Kidney (tissue), 14 donors: Measurements from ENCODE around the gene TLX2. TPM values are rescaled to one million over a fixed set of nuclear protein-coding genes. Genes with fewer than 3 reads are reported as not detected.
A peak's percentile ranks its signal among the peaks of the same experiment; 100 is the strongest.

Experiments
- DNase-seq, 5 donors: peaks; one replicate each; pipeline ENCODE4 v3.0.0-alpha.2; 2013 to 2020
- FAIRE-seq: peaks from 2 replicates; lab custom pipeline; 2012; peaks lifted over from hg19 to GRCh38; lab: Jason Lieb, UNC
- H3K27ac ChIP-seq, 2 donors: one replicate each; pipeline ENCODE4 v1.7.0; 2013; ENCODE audit warnings: low read depth in 2 of 2, low read length in 2 of 2, inconsistent platforms in 1 of 2
- H3K27me3 ChIP-seq: one replicate; pipeline ENCODE4 v1.7.1; 2013; ENCODE audit warnings: low read length, inconsistent platforms; ENCODE audit not compliant: control insufficient read depth, insufficient read depth
- H3K36me3 ChIP-seq, 3 donors: one replicate each; pipeline versions ENCODE4 v1.7.0 to v1.7.1; 2013; ENCODE audit warnings: low read length in 3 of 3, control low read depth in 1 of 3, inconsistent platforms in 1 of 3; ENCODE audit not compliant: insufficient read depth in 3 of 3, control insufficient read depth in 2 of 3
- H3K4me1 ChIP-seq, 3 donors: one replicate each; pipeline versions ENCODE4 v1.7.0 to v1.7.1; 2013; ENCODE audit warnings: low read length in 3 of 3, inconsistent platforms in 1 of 3, low read depth in 1 of 3; ENCODE audit not compliant: control insufficient read depth in 2 of 3, insufficient read depth in 2 of 3
- H3K4me3 ChIP-seq, 3 donors: one replicate each; pipeline versions ENCODE4 v1.7.0 to v1.8.1; 2013; ENCODE audit warnings: low read length in 3 of 3, control low read depth in 1 of 3, inconsistent platforms in 1 of 3
- H3K9ac ChIP-seq, 3 donors: one replicate each; pipeline versions ENCODE4 v1.7.0 to v1.7.1; 2013; ENCODE audit warnings: low read length in 3 of 3, control low read depth in 1 of 3, inconsistent platforms in 1 of 3
- H3K9me3 ChIP-seq, 3 donors: one replicate each; pipeline versions ENCODE4 v1.7.0 to v1.7.1; 2013; ENCODE audit warnings: low read length in 3 of 3, control low read depth in 1 of 3, inconsistent platforms in 1 of 3; ENCODE audit not compliant: control insufficient read depth in 2 of 3, insufficient read depth in 1 of 3
- intact Hi-C: fragments of 100-400 bp; cut with DNase I; formaldehyde crosslinking; loops from one replicate; pipeline ENCODE4 v1.11.1; 2022
- polyA plus RNA-seq: library from polyadenylated mRNA; stranded (reverse); fragments of 350-450 nt; fragmentation: Illumina TruSeq; extraction: RNeasy Lipid Tissue Mini Kit (QIAGEN cat#74804); gene quantifications from one replicate; pipeline ENCODE4 v1.2.3, GENCODE V29; 2014; ENCODE audit warnings: low read depth, low replicate concordance; ENCODE audit not compliant: insufficient read depth
- total RNA-seq: library from RNA; stranded (reverse); fragmentation: NEBNext Ultra II Directional; extraction: Animal tissue kit (Norgen Biotek cat#: 25700); gene quantifications from one replicate; pipeline ENCODE4 v1.2.1, GENCODE V29; 2021
- TF ChIP-seq, protein P1 (sequence below): IDR thresholded peaks from 3 replicates; pipeline ENCODE4 v1.5.1; 2012; ENCODE audit warnings: mild to moderate bottlenecking, moderate library complexity, borderline replicate concordance; ENCODE audit not compliant: insufficient read depth; ENCODE audit errors: extremely low read depth
- donor health status: control.
- donor health status: control.
- donor health status: control.
- donor health status: control.
- donor health status: control.
- donor health status: DM: yes; HTN: yes; CAD: no.
- donor health status: Normal renal cell carcinoma (clear cell type).

Gene TLX2
- total and polyA plus RNA-seq, 2 donors from 2014 or later = not detected

DNA sequence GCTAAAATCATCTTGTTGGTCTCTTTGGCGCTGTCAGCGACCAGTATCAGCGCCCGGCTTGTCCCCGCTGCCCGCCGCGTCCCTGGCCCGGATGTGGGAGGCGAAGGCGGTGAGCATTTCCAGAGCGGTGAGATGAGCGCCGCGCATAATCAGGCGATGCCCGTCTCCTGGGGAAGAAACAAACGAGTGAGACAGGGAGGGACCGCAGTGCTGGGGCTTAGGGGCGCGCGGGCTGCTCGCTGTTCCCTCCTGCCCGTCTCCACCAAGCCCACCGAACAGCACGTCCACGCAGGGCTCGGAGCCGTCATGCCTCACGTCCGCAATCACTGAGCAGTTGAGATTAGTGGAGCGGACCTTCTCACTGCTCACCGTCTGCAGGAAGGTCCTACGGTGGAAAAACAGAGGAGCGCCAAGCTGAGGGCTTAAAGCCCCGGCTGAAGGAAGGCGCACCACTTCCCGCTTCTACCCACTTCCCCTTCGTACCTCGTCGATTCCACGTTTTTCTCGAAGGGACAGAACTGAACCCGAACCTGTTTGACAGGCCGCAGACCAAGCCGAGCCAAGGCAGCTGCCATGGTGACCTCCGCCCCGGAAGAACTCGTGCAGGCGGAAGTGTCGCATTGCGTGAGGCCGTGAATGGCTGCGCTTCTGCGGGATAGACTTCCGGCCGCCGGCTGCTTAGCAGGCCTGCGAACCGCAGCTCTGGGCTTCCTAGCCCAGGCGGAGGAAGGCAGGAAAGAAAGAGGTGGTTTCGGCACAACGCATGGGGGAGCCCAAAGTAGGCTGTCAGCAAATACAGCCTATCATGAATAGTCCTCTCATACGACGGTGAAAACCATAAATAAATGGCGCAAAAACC is 41.9 kb upstream of the TLX2 start, which contains the start of gene MRPL53:
MRPL53 (minus strand) TSS at position 595 of the 859 bp plus-strand sequence; CDS start at position 575, 20 bp downstream.
- H3K9ac ChIP-seq = peak within 1 kb of the TSS; percentile 68 to 98 (median 91)
- FAIRE-seq = no peak
- TF ChIP-seq, protein P1, sequence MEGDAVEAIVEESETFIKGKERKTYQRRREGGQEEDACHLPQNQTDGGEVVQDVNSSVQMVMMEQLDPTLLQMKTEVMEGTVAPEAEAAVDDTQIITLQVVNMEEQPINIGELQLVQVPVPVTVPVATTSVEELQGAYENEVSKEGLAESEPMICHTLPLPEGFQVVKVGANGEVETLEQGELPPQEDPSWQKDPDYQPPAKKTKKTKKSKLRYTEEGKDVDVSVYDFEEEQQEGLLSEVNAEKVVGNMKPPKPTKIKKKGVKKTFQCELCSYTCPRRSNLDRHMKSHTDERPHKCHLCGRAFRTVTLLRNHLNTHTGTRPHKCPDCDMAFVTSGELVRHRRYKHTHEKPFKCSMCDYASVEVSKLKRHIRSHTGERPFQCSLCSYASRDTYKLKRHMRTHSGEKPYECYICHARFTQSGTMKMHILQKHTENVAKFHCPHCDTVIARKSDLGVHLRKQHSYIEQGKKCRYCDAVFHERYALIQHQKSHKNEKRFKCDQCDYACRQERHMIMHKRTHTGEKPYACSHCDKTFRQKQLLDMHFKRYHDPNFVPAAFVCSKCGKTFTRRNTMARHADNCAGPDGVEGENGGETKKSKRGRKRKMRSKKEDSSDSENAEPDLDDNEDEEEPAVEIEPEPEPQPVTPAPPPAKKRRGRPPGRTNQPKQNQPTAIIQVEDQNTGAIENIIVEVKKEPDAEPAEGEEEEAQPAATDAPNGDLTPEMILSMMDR = no peak

DNA sequence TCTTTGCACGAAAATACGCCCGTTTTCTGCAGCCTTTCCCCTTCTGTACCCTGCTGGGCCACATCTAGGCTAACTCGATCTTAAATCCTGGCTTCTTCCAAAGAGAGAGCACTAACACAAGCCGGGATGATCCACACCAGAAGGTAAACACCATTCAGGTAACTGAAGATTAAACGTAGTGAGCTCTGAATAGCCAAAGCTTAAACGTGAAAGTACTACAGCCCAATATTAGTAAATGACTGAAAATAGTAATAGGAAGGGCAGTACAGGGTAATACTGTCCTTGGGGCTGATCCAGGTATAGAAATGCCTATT is 41.3 kb upstream of the TLX2 start:
- Histone ChIP-seq H3K36me3 (peaks cover 0 to 13% (median 13%) of the 10 kb centered on the region in 3 donors), H3K9me3 (no peaks in the 10 kb centered on the region), H3K4me1 (peaks cover 0 to 2% (median 0%) of the 10 kb centered on the region in 3 donors), H3K27me3 (no peaks in the 10 kb centered on the region), H3K27ac (peak overlapping the region; percentile 80 to 94), H3K9ac (peak overlapping the region; percentile 62 to 98 (median 68)), H3K4me3 (peak overlapping the region; percentile 78 to 97 (median 96))
- TF ChIP-seq, protein P1 = no peak
- no peak for FAIRE-seq
- intact Hi-C loops = no loop called here
- no peak for DNase-seq

More for the DNA sequence above, 41.9 kb upstream of the TLX2 start, which contains the start of gene MRPL53:
- intact Hi-C loops = no loop called here
- Histone ChIP-seq H3K27ac (peak within 1 kb of the TSS; percentile 80 to 94), H3K9me3 (no peaks in the 10 kb centered on the region), H3K36me3 (peaks cover 0 to 13% (median 9%) of the 10 kb centered on the region in 3 donors), H3K27me3 (no peaks in the 10 kb centered on the region), H3K4me1 (peaks cover 0 to 2% (median 0%) of the 10 kb centered on the region in 3 donors), H3K4me3 (peak within 1 kb of the TSS; percentile 78 to 97 (median 96))
- DNase-seq = peak; percentile 95 to 98 (median 98)

DNA sequence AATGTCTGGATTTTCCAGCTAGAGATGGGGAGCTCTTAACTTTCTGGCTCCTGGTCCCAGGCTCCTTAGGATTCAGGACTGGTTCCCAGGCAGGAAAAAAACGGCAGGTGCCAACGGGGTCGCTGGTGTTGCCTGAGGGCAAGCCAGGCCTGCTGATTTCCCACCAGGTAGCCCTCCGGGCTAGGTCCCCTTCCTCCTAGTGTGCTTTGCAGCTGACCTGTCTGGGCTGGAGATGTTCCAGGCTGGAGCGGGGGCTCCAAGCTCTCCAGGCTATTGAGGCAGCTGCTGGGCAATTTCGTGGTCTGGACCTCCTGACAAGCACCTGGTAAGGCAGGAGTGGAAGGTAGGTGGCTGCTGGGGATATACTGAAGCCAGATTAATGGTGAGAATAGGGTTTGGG is 39.8 kb upstream of the TLX2 start:
- Histone ChIP-seq H3K27ac (no peak overlapping the region), H3K27me3 (no peaks in the 10 kb centered on the region), H3K9ac (no peak overlapping the region), H3K9me3 (no peaks in the 10 kb centered on the region), H3K4me3 (no peak overlapping the region), H3K36me3 (peaks cover 0 to 13% (median 13%) of the 10 kb centered on the region in 3 donors), H3K4me1 (peaks cover 0 to 2% (median 0%) of the 10 kb centered on the region in 3 donors)
- FAIRE-seq = no peak
- TF ChIP-seq, protein P1 = no peak
- intact Hi-C loops = no loop called here
- peak in 1 of 5 donors; percentile 64 for DNase-seq
